Measurements from ENCODE around the gene NBAS. TPM values are rescaled to one million over a fixed set of nuclear protein-coding genes. Genes with fewer than 3 reads are reported as not detected.

The NBAS gene
- total and polyA plus RNA-seq, 2 of the 13 experiments (the other 11 are each of a cell fraction or from before 2014, with no cell fraction given), result 33.6 to 58.7 TPM

DNA sequence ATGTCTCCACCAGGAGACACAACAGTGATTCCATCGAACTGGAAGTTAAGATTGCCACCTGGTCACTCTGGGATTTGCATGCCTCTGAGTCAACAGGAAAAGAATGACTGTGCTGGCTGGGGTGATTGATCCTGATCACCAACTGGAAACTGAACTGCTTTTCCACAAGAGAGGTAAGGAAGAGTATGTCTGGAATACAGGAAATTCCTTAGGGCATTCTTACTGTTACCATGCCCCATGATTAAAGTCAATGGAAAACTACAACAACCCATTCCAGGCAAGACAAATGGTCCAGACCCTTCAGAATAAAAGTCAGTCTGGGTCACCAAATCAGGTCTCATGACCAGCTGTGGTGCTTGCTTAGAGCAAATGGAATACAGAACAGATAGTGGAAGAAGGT is 18.5 kb upstream of the NBAS start:
- Histone ChIP-seq H2AFZ (ENCODE audit: low read length) (no peak overlapping the region), H4K20me1 (ENCODE audit: insufficient read depth, low read length) (no peaks in the 10 kb centered on the region), H3K9ac (ENCODE audit: insufficient read depth, low read depth, low read length) (no peak overlapping the region), H3K4me3 (replicated peaks in 1 of 3; ENCODE audit: insufficient read depth in 1 of 3, low read depth in 2 of 3, low read length in 3 of 3) (no peak overlapping the region), H3K4me2 (ENCODE audit: low read depth, low read length) (no peak overlapping the region), H3K27ac (ENCODE audit: extremely low read length, insufficient read depth, low read length) (no peak overlapping the region), H3K4me1 (ENCODE audit: insufficient read depth, low read length) (peaks cover 52% of the 10 kb centered on the region), H3K27me3 (ENCODE audit: control insufficient read depth in 1 of 2, insufficient read depth in 2 of 2, low read length in 2 of 2) (no peaks in the 10 kb centered on the region), H3K9me3 (ENCODE audit: low read length) (no peaks in the 10 kb centered on the region), H3K36me3 (replicated peaks in 1 of 2; ENCODE audit: control insufficient read depth in 1 of 2, insufficient read depth in 2 of 2, low read length in 2 of 2) (no peaks in the 10 kb centered on the region), H3K79me2 (ENCODE audit: insufficient read depth, low read length) (no peaks in the 10 kb centered on the region)
- in situ Hi-C loops (cut with HindIII; ENCODE audit: extremely low pct_ligation_motif_present, low pct_unique_long_range_greater_than_20kb), result loop anchor here (10.0 to 25.0 kb wide), 4 partner anchors 145 to 942 kb away; partner anchors contain the start of gene LRATD1
- ATAC-seq (peak; percentile 12; the same call in 2 of the 3 replicates), FAIRE-seq (peak; percentile 28), DNase-seq (ENCODE audit: low spot score) (peak; percentile 25)
- 0% methylated on average over 1 of the region's 1 CpG for WGBS (ENCODE audit: low lambda C conversion rate)
- BruUV-seq (replicated peaks), result no TSS peak
- ChIA-PET POLR2A (no interaction called here), CTCF (ENCODE audit: low intra/inter-chr PET ratio, low total read pairs) (no interaction called here)
- intact Hi-C loops (cut with micrococcal nuclease; ENCODE audit: unreplicated experiment), result loop anchor here (5.0 to 10.0 kb wide), 2 partner anchors 422 to 525 kb away; no protein-coding TSS in a partner anchor
- TF ChIP-seq TEAD3 (CRISPR knock-in tag; optimal IDR thresholded peaks at IDR 0.05; ENCODE audit: borderline replicate concordance) (peak; percentile 27), ZNF644 (CRISPR knock-in tag; IDR thresholded peaks at IDR 0.05; ENCODE audit: low read depth) (no peak), MYNN (CRISPR knock-in tag; IDR thresholded peaks at IDR 0.05; ENCODE audit: low read depth) (peak; percentile 84; the same call in 1 of the 2 replicates), DMAP1 (CRISPR knock-in tag; IDR thresholded peaks at IDR 0.05) (no peak), ZNF749 (CRISPR knock-in tag; IDR thresholded peaks at IDR 0.05; ENCODE audit: borderline replicate concordance) (no peak)

DNA sequence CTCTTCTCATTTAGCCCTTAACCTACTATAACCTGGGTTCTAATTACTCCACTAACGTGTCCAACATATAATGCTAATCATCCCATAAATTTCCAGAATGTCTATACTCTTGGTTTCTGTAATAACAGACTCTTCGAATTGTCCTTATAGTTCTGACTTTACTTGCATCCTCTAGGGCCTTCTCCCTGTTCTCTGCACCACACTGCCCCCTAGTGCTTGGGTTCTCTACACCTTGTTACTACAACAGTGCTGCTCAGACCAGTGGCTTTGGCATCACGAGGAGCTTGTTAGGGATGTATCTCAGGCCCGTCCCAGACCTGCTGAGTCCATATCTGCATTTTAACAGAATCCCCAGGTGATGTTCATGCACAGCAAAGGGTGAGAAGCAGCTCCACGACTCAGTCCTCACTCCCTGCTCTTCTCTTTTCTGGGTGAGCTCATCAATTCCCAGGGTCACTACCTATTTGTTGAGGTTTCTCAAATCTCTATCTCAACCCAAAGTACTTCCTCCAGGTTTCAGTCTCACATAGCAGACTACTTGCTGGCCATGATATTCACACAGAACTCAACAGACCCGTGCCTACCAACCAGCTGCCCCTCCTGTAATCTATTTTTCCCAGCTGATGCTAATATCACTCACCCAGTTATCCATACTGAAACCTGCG is 16.1 kb upstream of the NBAS start:
- peak; percentile 94 for FAIRE-seq
- POLR2A ChIA-PET, result interaction anchor here (1.0 kb wide), 2 partner anchors 14 to 16 kb away, joined by 3 to 7 read pairs; partner anchors contain the start of gene NBAS
- in situ Hi-C loops (cut with HindIII; ENCODE audit: extremely low pct_ligation_motif_present, low pct_unique_long_range_greater_than_20kb), result loop anchor here (25.0 kb wide), 3 partner anchors 565 to 940 kb away; partner anchors contain the start of gene LRATD1
- TF ChIP-seq SRSF9 (IDR thresholded peaks at IDR 0.05; ENCODE audit: borderline replicate concordance, insufficient read depth, low read depth, low read length, poor library complexity, severe bottlenecking) (no peak), STAG1 (CRISPR knock-in tag; IDR thresholded peaks at IDR 0.05) (peak; percentile 93), THAP11 (CRISPR knock-in tag; IDR thresholded peaks at IDR 0.05) (peak; percentile 37; the same call in 1 of the 2 replicates), ZNF160 (CRISPR knock-in tag; IDR thresholded peaks at IDR 0.05) (no peak), XRCC5 (optimal IDR thresholded peaks at IDR 0.05; ENCODE audit: low read length) (peak; percentile 65), RAD21 (CRISPR knock-in tag; IDR thresholded peaks at IDR 0.05) (peak; percentile 77), CBFB (CRISPR knock-in tag; IDR thresholded peaks at IDR 0.05) (no peak), SMC3 (IDR thresholded peaks at IDR 0.05; ENCODE audit: low read length) (peak; percentile 66; the same call in 1 of the 2 replicates), CTCF (CRISPR knock-in tag; IDR thresholded peaks at IDR 0.05) (peak; percentile 95), ZSCAN25 (CRISPR knock-in tag; IDR thresholded peaks at IDR 0.05) (no peak), ZFX (CRISPR knock-in tag; IDR thresholded peaks at IDR 0.05; ENCODE audit: low read depth) (peak; percentile 51; the same call in 1 of the 2 replicates)
- TF ChIP-seq, protein P1, sequence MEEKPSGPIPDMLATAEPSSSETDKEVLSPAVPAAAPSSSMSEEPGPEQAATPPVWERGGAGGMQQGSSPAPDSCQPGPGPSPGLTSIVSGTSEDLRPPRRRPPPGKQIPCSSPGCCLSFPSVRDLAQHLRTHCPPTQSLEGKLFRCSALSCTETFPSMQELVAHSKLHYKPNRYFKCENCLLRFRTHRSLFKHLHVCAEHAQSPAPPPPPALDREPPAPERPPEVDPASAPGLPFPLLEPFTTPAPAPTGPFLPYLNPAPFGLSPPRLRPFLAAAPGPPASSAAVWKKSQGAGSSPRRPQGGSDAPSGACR (CRISPR knock-in tag; IDR thresholded peaks at IDR 0.05), result no peak

More for the DNA sequence above, 16.1 kb upstream of the NBAS start:
- Histone ChIP-seq H3K27me3 (ENCODE audit: control insufficient read depth in 1 of 2, insufficient read depth in 2 of 2, low read length in 2 of 2) (no peaks in the 10 kb centered on the region), H3K36me3 (replicated peaks in 1 of 2; ENCODE audit: control insufficient read depth in 1 of 2, insufficient read depth in 2 of 2, low read length in 2 of 2) (no peaks in the 10 kb centered on the region), H2AFZ (ENCODE audit: low read length) (no peak overlapping the region), H3K4me1 (ENCODE audit: insufficient read depth, low read length) (peaks cover 68% of the 10 kb centered on the region), H3K79me2 (ENCODE audit: insufficient read depth, low read length) (no peaks in the 10 kb centered on the region), H3K9me3 (ENCODE audit: low read length) (no peaks in the 10 kb centered on the region), H3K9ac (ENCODE audit: insufficient read depth, low read depth, low read length) (no peak overlapping the region), H3K4me3 (replicated peaks in 1 of 3; ENCODE audit: insufficient read depth in 1 of 3, low read depth in 2 of 3, low read length in 3 of 3) (no peak overlapping the region), H3K27ac (ENCODE audit: extremely low read length, insufficient read depth, low read length) (no peak overlapping the region), H4K20me1 (ENCODE audit: insufficient read depth, low read length) (no peaks in the 10 kb centered on the region), H3K4me2 (ENCODE audit: low read depth, low read length) (no peak overlapping the region)
- no TSS peak for BruUV-seq (replicated peaks)
- 15% methylated on average over 7 of the region's 7 CpGs for WGBS (ENCODE audit: low lambda C conversion rate)
- intact Hi-C loops (cut with micrococcal nuclease; ENCODE audit: unreplicated experiment), result loop anchor here (1.0 to 10.0 kb wide), 3 partner anchors 146 to 522 kb away; no protein-coding TSS in a partner anchor
- ATAC-seq (peak; percentile 92), DNase-seq (ENCODE audit: low spot score) (peak; percentile 85)
- CTCF ChIA-PET (ENCODE audit: low intra/inter-chr PET ratio, low total read pairs), result interaction anchor here (1.1 to 1.4 kb wide), 2 partner anchors 31 to 146 kb away, joined by 3 to 7 read pairs; no protein-coding TSS in a partner anchor

All from HepG2 (cell line).